HL-60/S4 treated with retinoic acid at 250 ng/mL for 4 days and 3 days (cell line): Measurements from ENCODE around the gene SLF2.

Experiments used
- in situ Hi-C: fragments of 300-500 bp; cut with MboI; formaldehyde crosslinking; loops from 2 replicates; pipeline ENCODE4 v1.7.0; 2022; ENCODE audit warnings: low sequenced_read_pairs

SLF2 gene

DNA sequence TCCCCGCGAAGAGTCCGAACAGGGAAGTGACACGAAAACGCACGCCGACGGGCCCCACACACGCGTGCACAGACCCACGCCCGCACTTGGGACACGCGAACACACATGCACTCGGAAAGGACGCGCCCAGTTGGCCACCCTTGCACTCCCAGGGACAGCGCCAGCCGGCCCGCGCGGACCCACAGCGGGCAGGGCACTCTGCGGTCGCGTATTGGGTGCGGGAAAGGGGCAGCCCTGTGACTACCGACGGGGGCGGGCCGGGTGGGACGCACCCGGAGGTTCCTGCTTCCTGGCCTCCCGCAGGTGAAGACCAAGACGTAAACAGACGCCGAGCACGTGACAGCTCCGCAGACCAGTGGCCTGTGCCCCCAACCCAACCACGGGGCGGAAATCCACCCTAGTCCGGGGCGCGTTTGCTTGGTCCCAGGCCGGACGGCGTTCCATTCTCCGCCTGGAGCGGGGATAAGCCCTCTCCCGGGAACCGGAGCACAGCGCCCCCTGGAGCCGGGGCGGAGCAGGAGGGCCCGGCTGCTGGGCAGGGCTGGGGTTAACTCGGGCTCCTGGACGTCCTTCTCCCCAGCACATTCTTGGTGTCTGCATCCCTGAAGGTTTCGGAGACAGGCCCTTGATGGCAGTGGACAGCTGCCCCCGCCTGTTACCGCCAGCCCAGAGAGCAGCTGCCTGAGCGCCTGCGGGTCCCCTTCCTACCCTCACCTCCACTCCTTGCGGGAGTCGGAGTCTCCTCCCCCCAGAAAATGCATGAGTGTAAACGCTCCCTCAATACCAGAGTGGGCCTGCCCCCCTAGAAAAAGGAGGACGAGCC is 84.8 kb downstream of the SLF2 start:
- in situ Hi-C loops = no loop called here

DNA sequence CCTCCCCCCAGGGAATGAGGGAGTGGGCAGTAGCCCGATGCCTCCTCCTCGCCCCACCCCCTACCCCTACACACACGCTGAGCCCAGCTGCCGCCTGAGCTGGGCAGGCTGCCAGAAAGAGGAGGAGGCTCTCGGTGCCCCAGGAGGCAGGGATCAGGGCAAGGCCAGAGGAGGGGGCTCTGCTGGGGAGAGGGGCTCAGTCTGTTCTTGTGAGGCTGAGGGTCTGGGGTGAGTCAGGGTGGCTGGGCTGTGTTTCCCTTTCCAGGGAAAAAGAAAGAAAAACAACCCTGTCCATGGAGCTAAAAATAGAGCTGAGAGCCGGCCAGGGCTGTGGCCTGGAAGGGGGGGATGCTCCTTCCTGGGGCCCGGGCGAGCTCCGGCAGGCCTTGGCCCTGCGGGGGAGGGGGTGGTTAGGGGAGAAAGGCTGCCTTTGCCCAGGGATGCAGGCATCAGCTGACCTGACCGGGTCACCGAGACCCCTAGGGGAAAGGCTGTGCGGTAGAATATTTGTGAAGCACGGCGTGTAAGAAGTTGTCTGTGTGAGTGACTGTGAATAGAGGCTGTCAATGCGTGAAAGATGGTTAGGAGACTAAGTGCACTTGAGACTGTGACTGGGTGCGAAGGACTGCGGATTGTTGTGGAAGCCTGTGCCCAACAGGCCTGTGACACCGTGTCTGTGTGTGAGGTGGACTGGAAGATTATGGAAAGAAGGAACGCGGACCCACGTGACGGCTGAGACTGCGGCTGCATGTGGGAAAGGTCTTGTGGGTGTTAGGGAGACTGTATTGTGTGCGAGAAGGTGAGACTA is 85.6 kb downstream of the SLF2 start:
- in situ Hi-C loops = no loop called here

DNA sequence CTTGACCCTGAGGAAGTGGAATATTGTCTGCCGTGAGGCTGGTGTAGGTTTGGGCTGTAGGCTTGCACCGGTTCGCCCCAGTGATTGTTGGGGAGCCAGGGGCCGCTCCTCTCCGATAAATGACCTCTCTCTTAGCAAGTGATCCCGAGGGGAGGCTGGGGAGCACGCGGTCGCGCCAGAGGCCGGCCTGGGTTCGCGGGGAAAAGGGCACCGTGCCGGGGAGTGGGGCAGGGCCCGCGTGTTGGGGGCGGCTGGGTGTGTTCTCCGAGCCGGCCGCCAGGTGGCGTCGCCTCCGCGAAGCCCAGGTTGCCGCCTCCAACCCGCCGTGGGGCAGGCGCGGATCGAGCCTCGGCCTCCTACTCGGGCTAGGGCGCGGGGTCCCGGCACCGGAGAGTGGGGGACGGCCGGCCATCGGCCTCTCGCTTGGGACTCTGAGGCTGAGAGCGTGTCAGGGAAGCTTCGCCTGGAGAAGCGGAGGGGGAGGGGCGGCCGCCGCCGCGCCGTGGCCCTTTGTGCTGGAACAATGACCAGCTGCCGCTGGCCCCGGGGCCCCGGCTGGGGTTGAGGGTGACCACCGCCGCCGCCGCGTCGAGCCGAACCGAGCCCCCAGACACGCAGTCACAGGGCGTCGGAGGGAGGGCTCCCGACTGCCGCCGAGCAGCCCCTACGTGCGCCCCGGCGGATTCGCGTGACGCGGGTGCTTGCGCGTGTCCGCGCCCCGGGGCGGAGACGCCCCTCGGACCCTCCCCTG is 86.4 kb downstream of the SLF2 start:
- in situ Hi-C loops = no loop called here

DNA sequence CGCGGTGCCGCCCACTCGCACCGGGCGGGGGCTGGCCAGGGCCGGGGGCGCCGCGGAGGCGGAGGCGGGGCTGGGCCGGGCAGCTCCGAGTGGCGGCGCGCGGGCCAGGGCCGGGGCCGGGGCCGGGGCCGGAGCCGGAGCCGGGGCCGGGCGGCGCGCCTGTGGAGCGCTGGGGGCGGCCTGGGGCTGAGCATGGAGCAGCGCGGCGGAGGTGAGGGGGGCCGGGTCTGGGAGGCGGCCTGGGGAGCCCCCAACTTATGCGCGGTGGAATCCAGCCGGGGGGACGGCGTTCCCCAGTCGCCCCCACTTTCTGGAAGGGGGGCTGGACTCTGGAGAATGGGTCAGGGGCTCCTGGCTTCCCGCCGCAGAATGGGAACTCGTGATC is 87.0 kb downstream of the SLF2 start, which contains the start of gene LZTS2:
LZTS2 (plus strand) TSS at position 67 of the 385 bp plus-strand sequence. CDS start 2,731 bp downstream, outside the sequence.
- in situ Hi-C loops = no loop called here

DNA sequence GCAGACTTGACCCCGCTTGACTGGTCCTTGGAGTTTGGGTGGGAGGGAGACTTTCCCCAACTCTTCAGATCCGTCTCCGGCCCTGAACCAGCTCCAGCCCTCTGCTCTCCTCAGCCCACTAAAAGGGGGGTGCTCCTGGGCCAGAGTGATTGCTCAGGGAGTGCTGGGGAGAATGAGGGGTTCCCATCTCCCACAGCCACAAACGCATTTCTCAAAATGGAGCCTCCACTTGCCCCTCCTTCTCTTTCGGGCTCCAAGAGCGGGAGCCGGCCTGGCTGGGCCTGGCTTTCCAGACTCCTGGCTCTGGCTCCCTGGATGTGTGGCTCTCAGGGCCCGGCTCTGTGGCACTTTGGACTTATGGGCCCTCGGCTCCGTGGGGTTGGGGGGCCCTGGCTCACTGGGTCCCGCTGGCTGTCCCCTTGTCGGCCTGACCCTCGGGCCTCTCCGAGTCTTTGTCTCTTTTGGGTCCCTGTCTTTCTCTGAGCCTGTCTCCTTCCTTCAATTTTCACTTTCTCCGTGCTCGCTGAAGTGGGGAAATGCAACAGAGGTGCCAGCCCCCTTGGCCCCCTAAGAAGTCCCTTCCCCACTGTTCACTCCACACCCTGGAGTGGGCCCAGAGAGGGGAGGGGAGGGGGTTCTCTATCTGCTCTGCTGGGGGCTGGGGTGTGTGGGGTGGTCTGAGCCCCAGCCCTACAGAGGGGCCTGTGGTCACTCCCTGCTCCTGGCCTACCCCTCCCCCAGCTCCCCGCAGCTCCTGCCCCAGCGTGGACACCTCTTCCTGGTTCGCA is 87.6 kb downstream of the SLF2 start:
- in situ Hi-C loops = no loop called here

DNA sequence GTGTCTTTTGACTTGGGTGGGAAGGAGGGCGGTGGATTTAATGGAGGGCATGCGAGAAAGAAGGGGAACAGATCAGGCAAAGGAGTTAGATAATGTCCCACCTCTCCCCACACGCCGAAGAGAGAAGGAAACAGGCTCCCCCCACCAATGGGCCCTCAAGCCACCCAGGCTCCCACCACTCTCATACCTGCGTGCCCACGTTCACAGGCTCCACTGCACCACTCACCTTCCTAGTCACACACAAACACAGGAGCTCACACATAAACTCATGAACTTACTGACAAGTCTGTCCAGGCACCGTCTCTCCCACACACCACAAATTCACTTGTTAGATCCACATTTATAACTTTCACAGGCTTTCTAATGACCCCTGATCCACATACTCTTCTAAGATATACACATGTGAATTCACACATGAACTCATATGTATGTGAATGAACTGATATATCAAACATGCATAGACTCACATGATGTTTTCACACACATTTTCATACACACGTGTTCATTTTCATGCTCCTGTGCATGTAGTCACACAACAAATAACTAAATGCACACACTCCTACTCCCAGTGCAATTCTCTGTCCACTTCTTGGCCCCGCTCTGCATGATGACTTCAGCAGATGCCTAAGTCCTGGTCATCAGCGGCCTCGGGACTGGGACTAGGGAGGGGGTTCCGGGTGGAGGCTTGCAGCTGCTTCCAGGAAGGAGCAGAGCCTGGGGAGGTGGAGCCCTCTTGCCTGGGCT is 88.3 kb downstream of the SLF2 start:
- in situ Hi-C loops = no loop called here

DNA sequence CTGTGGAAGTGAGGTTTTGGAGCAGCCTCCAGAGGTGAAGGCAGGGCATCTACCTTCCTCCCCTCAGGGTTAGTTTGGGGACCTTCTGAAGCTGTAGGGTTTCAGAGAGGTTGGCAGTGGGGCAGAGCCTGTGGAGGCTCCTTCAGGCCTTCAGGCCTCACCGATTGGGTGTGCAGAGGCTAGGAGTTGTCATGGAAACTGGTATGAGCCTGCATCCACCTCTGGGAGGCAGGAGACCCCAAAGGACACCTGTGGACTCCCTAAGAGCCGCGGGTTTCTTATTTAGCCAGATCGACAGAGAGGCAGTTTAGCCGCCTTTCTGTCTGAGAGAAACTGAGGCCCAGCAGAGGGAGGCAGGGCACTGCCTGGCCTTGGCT is 88.9 kb downstream of the SLF2 start:
- in situ Hi-C loops = no loop called here

DNA sequence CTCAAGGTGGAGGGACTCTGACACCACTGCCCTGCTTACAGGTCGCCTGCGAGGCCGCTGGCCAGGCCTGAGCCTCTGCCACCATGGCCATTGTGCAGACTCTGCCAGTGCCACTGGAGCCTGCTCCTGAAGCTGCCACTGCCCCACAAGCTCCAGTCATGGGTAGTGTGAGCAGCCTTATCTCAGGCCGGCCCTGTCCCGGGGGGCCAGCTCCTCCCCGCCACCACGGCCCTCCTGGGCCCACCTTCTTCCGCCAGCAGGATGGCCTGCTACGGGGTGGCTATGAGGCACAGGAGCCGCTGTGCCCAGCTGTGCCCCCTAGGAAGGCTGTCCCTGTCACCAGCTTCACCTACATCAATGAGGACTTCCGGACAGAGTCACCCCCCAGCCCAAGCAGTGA is 89.7 kb downstream of the SLF2 start:
- in situ Hi-C loops = no loop called here

DNA sequence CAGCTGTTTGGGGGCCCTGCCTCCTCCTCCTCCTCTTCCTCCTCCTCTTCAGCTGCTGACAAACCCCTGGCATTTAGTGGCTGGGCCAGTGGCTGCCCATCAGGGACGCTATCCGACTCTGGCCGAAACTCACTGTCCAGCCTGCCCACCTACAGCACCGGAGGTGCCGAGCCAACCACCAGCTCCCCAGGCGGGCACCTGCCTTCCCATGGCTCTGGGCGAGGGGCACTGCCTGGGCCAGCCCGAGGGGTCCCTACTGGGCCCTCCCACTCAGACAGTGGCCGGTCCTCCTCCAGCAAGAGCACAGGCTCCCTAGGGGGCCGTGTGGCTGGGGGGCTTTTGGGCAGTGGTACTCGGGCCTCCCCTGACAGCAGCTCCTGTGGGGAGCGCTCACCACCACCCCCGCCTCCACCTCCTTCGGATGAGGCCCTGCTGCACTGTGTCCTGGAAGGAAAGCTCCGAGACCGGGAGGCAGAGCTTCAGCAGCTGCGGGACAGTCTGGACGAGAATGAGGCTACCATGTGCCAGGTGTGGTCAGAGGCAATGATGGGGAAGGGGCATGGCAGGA is 91.0 kb downstream of the SLF2 start:
- in situ Hi-C loops = no loop called here

DNA sequence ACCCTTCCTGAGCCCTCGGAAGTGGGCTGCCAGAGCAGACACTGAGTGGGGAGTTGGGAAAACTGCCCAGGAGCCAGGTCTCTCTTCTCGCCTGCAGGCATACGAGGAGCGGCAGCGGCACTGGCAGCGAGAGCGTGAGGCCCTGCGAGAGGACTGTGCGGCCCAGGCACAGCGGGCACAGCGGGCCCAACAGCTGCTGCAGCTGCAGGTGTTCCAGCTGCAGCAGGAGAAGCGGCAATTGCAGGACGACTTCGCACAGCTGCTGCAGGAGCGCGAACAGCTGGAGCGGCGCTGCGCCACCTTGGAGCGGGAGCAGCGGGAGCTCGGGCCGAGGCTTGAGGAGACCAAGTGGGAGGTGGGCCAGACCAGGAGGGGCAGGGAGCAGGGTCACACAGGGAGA is 92.6 kb downstream of the SLF2 start:
- in situ Hi-C loops = no loop called here

DNA sequence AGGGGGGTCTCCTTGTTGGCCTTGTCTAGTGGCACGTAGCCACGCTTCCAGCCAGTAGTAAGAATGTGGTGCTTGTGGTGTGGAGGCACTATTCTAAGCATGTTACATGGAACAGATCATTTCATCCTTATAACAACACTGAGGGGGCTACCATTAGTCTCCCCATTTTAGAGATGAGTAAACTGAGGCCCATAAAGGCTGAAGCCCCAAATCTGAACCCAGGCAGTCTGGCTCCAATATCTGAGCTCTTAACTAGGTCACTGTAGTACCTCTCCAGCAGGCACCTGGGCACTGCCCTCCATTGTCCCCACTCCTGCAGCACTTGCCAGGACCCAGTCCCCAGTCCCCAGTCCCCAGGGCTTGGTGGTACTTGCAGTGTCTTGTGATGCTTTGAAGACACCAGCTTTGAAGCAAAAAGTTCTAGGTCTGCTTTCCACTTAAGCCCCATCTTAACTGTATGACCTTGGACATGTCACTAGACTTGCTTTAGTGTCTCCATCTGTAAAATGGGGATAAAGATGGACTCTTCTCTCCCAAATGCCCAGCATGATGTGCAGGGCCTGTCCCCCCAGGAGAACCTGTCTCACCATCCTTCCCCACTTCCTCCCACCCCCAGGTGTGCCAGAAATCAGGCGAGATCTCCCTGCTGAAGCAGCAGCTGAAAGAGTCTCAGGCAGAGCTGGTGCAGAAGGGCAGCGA is 93.3 kb downstream of the SLF2 start:
- in situ Hi-C loops = no loop called here

DNA sequence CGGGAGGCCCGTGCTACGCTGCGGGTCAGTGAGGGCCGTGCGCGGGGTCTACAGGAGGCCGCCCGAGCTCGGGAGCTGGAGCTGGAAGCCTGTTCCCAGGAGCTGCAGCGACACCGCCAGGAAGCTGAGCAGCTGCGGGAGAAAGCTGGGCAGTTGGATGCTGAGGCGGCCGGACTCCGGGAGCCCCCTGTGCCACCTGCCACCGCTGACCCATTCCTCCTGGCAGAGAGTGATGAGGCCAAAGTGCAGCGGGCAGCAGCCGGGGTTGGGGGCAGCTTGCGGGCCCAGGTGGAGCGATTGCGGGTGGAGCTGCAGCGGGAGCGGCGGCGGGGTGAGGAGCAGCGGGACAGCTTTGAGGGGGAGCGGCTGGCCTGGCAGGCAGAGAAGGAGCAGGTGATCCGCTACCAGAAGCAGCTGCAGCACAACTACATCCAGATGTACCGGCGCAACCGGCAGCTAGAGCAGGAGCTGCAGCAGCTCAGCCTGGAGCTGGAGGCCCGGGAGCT is 93.9 kb downstream of the SLF2 start:
- in situ Hi-C loops = no loop called here

DNA sequence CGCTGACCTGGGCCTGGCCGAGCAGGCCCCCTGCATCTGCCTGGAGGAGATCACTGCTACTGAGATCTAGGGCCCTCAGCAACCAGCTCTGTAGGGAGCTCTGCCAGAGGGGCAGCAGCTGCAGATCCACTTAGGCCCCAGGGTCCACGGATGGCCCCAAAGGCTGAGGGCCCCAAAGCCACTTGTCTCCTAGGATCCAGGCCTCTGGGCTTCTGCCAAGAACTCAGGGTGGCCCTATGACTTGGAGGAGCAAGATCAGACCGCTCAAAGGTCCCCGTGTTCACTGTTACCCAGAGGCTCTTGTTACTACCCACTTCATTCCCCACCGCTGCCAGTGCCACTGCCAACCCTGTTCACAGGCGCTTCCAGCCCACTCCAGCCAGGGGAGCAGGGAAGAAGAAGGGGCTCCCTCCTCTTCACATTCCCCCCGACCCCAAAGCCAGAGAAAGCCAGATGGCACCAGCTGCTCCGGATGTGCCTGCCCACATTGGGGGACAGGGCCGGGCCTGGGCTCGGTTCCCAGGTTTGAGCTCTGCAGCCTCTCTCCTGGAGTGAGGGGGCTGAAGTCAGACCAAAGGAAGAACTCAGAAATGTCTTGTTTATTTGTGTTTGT is 94.4 kb downstream of the SLF2 start:
- in situ Hi-C loops = no loop called here

DNA sequence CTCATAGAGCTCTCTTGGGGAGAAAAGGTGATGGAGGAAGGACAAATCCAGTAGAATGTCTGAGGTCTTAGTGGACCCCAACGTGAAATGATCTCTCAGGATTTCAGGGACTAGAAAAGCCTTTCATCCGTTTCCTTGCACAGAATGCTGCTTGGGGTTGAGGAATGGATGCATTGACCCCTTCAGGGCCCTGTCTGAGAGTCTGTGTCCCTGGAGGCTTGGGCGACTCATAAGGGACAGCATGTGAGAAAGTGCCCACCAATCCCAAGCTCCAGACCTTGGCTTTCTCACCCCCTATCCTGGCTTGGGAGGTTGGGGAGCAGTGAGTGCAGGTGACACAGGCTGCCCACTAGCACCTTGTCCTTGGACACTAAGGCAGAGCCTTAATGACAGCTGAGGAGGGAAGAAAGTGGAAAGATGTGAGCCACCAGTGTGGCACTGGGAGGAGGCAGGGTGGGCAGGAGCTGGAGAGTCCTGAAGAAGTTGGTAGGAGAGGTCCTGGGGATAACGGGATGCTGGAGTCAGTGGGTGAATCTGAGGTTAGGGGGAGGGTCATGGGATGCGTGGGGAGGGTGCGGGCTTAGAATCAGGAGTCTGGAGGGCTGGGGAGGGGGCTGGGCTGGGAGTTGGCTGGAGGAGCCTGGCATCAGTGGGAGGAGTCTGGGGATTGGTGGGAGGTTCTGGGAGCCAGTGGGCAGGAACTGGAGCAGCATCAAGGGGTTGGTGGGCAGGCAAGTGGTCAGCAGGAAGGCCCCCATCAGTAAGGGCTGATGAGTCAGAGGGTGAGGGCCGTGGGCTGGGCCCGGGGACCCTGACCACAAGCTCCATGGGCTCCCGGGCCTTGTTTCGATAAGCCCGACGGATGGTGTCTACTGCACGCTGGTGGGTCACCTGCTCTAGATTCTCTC is 95.4 kb downstream of the SLF2 start:
- in situ Hi-C loops = no loop called here

DNA sequence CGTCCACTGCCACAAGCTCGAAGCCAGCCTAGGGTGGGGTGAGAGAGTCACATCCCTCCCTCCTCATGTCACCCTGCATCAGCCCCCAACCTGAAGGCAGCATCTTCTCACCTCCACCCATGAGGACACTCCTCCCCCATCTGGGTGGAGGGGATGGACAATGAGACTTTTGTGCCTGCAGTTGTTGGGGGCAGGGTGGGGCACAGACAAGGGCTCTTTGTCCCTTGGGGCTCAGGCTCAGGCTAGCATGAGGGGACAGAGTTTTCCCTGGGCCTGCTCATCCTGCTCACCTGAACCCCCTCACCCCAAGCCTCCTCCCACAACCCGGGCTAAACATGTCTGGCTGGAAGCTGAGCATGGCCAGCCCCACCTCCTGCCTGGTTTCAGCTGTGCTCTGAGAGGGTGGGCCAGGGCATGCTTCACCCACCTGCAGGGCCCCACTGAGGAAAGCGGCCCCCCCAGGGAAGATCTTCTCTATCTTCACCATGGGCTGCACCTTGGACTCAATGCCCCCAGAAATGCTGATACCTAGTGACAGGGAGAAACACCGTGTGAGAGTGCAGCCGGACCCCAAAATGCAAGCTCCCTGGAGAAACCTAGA is 96.2 kb downstream of the SLF2 start:
- in situ Hi-C loops = no loop called here

DNA sequence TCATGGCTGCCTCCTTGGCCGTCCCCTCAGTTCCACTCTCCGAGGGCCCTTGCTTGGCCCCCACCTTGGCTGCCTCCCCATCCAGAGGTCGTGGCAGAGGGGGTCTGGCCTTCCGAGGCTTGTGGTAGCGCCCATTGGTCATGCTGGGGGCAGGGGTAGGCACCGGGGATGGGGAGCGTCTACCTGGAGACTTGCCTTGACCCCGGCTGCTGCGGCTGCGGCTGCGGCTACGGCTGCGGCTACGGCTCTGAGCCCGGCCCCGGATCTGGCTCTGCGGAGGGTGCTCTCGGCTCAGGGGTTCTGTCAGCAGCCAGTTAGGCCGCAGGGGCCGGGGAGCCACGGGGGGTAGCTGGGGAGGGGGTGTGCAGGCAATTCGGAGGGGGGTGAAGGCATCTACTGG is 97.6 kb downstream of the SLF2 start:
- in situ Hi-C loops = no loop called here
